Caco-2 (cell line): ENCODE results near the gene ETFDH. TPM values are rescaled to one million over a fixed set of nuclear protein-coding genes. Genes with fewer than 3 reads are reported as not detected.

Experiments used
- BruUV-seq: library from RNA; stranded (reverse); fragments of 400-500 nt; replicated peaks from 2 replicates; lab custom pipeline; 2021; lab: Mats Ljungman, UMichigan
- CTCF ChIA-PET: fragments of 300-600 bp; sonication (Branson Sonifier 250); formaldehyde crosslinking; loops from one replicate; lab custom pipeline; 2022; ENCODE audit warnings: antibody characterized with exemption; lab: Charles Lee
- POLR2A ChIA-PET: fragments of 300-600 bp; sonication (Branson Sonifier 250); formaldehyde crosslinking; loops from one replicate; lab custom pipeline; 2022; ENCODE audit warnings: antibody characterized with exemption; lab: Charles Lee
- DNase-seq, 2 experiments: peaks; one replicate each; pipeline versions ENCODE4 v3.0.0 to v3.0.0-alpha.2; 2020 to 2022
- H3K27me3 ChIP-seq: replicated peaks from 2 replicates; pipeline ENCODE4 v1.6.0; 2011; ENCODE audit warnings: low read length; ENCODE audit not compliant: control insufficient read depth, insufficient read depth
- H3K36me3 ChIP-seq: 2 replicates; pipeline ENCODE4 v1.5.1; 2011; ENCODE audit warnings: low read length; ENCODE audit not compliant: control insufficient read depth, insufficient read depth
- H3K4me1 ChIP-seq: fragments of 250-450 bp; sonication (Bioruptor Pico); 2 replicates; pipeline ENCODE4 v1.5.1; 2020; ENCODE audit warnings: mild to moderate bottlenecking
- H3K4me3 ChIP-seq: 2 replicates; pipeline ENCODE4 v1.5.1; 2011; ENCODE audit warnings: low read depth, mild to moderate bottlenecking, control low read depth, low read length
- H3K9me3 ChIP-seq: fragments of 250-450 bp; sonication (Bioruptor Pico); 2 replicates; pipeline ENCODE4 v1.5.1; 2020; ENCODE audit warnings: mild to moderate bottlenecking, moderate library complexity
- H3K27ac Mint-ChIP-seq: one replicate; pipeline ENCODE4 v1.8.0; 2022; ENCODE audit warnings: mixed read lengths; ENCODE audit not compliant: unreplicated experiment
- H3K27me3 Mint-ChIP-seq: one replicate; pipeline ENCODE4 v1.8.0; 2022; ENCODE audit warnings: mixed read lengths; ENCODE audit not compliant: insufficient read depth, unreplicated experiment
- H3K36me3 Mint-ChIP-seq: one replicate; pipeline ENCODE4 v1.8.0; 2022; ENCODE audit warnings: mild to moderate bottlenecking, mixed read lengths; ENCODE audit not compliant: insufficient read depth, unreplicated experiment
- H3K4me1 Mint-ChIP-seq: one replicate; pipeline ENCODE4 v1.8.0; 2022; ENCODE audit warnings: low read depth, mixed read lengths; ENCODE audit not compliant: unreplicated experiment
- H3K4me3 Mint-ChIP-seq: one replicate; pipeline ENCODE4 v1.8.0; 2022; ENCODE audit warnings: mild to moderate bottlenecking, moderate library complexity, mixed read lengths; ENCODE audit not compliant: unreplicated experiment
- H3K9me3 Mint-ChIP-seq: one replicate; pipeline ENCODE4 v1.8.0; 2022; ENCODE audit warnings: mixed read lengths; ENCODE audit not compliant: unreplicated experiment
- CTCF ChIP-seq, 2 experiments: fragments of 200-600 bp in 1 of 2; IDR thresholded peaks; 1 replicate in 1 of 2; 2 replicates in 1 of 2; pipeline versions ENCODE4 v1.5.1 to v1.8.0; 2011 to 2022; ENCODE audit warnings: antibody characterized with exemption in 1 of 2, control low read depth in 1 of 2, inconsistent platforms in 1 of 2, low read depth in 1 of 2, low read length in 1 of 2, mild to moderate bottlenecking in 1 of 2, moderate library complexity in 1 of 2; ENCODE audit not compliant: insufficient read depth in 1 of 2, severe bottlenecking in 1 of 2, unreplicated experiment in 1 of 2
- intact Hi-C: fragments of 100-400 bp; cut with micrococcal nuclease; formaldehyde crosslinking; loops from one replicate; pipeline ENCODE4 v1.10.0; 2022; ENCODE audit not compliant: unreplicated experiment
- total RNA-seq: library from RNA; stranded (reverse); gene quantifications from 2 replicates; pipeline ENCODE4 v1.2.3, GENCODE V29; 2022

Gene ETFDH
- total RNA-seq, 1 experiment from 2014 or later: 6.4 TPM

- POLR2A ChIA-PET: no interaction called here
- H3K36me3 Mint-ChIP-seq: peaks cover 87% of the 10 kb centered on the region
- no TSS peak for BruUV-seq
- H3K4me3 Mint-ChIP-seq: no peak overlapping the region
- Histone ChIP-seq H3K4me1 (no peaks in the 10 kb centered on the region), H3K4me3 (no peak overlapping the region), H3K36me3 (no peaks in the 10 kb centered on the region; the same call in none of the 2 replicates), H3K9me3 (no peaks in the 10 kb centered on the region), H3K27me3 (no peaks in the 10 kb centered on the region)
- no peaks in the 10 kb centered on the region for H3K9me3 Mint-ChIP-seq
- intact Hi-C loops: no loop called here
- CTCF ChIA-PET: no interaction called here
- DNase-seq: no peak
- no peak for TF ChIP-seq CTCF (IDR thresholded peaks at IDR 0.05; ENCODE audit: insufficient read depth in 1 of 2, low read depth in 1 of 2, low read length in 1 of 2, severe bottlenecking in 1 of 2, unreplicated experiment in 1 of 2)
- H3K4me1 Mint-ChIP-seq: no peaks in the 10 kb centered on the region
- H3K27ac Mint-ChIP-seq: no peak overlapping the region
- no peaks in the 10 kb centered on the region for H3K27me3 Mint-ChIP-seq
These were observed 43.7 kb downstream of the ETFDH start for GRCh38 chr4:158715802-158716201.

GRCh38 chr4:158721680-158722079, 49.6 kb downstream of the ETFDH start:
- peak overlapping the region; percentile 68 for H3K4me3 ChIP-seq
- ChIA-PET CTCF (no interaction called here), POLR2A (interaction anchor here (1.0 kb wide), 1 partner anchor 124 kb away, joined by 3 read pairs; no protein-coding TSS in a partner anchor)
- no peak for TF ChIP-seq CTCF (IDR thresholded peaks at IDR 0.05; ENCODE audit: insufficient read depth in 1 of 2, low read depth in 1 of 2, low read length in 1 of 2, severe bottlenecking in 1 of 2, unreplicated experiment in 1 of 2)
- Mint-ChIP-seq H3K9me3 (no peaks in the 10 kb centered on the region), H3K4me1 (peaks cover 9% of the 10 kb centered on the region), H3K36me3 (peaks cover 63% of the 10 kb centered on the region), H3K27ac (peak overlapping the region; percentile 95), H3K27me3 (no peaks in the 10 kb centered on the region), H3K4me3 (peak overlapping the region; percentile 90)
- H3K27me3 ChIP-seq: no peaks in the 10 kb centered on the region
- BruUV-seq: no TSS peak
- peaks cover 6% of the 10 kb centered on the region for H3K4me1 ChIP-seq
- intact Hi-C loops: loop anchor here (1.0 to 2.0 kb wide), 6 partner anchors 47 to 725 kb away; partner anchors contain the start of genes ETFDH, FNIP2 and RAPGEF2
- DNase-seq: no peak
- no peaks in the 10 kb centered on the region for H3K36me3 ChIP-seq
- H3K9me3 ChIP-seq: no peaks in the 10 kb centered on the region

- Mint-ChIP-seq H3K4me3 (peak overlapping the region; percentile 90), H3K4me1 (peaks cover 9% of the 10 kb centered on the region), H3K27me3 (no peaks in the 10 kb centered on the region), H3K27ac (peak overlapping the region; percentile 95), H3K36me3 (peaks cover 55% of the 10 kb centered on the region), H3K9me3 (no peaks in the 10 kb centered on the region)
- no peaks in the 10 kb centered on the region for H3K27me3 ChIP-seq
- TF ChIP-seq CTCF (IDR thresholded peaks at IDR 0.05; ENCODE audit: insufficient read depth in 1 of 2, low read depth in 1 of 2, low read length in 1 of 2, severe bottlenecking in 1 of 2, unreplicated experiment in 1 of 2): no peak
- no peaks in the 10 kb centered on the region for H3K36me3 ChIP-seq
- intact Hi-C loops: loop anchor here (1.0 to 2.0 kb wide), 6 partner anchors 46 to 724 kb away; partner anchors contain the start of genes ETFDH, FNIP2 and RAPGEF2
- H3K9me3 ChIP-seq: no peaks in the 10 kb centered on the region
- no TSS peak for BruUV-seq
- peaks cover 6% of the 10 kb centered on the region for H3K4me1 ChIP-seq
- H3K4me3 ChIP-seq: peak overlapping the region; percentile 68
- CTCF ChIA-PET: no interaction called here
- POLR2A ChIA-PET: interaction anchor here (1.0 kb wide), 1 partner anchor 123 kb away, joined by 3 read pairs; no protein-coding TSS in a partner anchor
- peak; percentile 70 for DNase-seq
These were observed 50.3 kb downstream of the ETFDH start for GRCh38 chr4:158722291-158722916.
